ENCODE results near the gene FHIT.

The FHIT gene

GRCh38 chr3:60125686-60126085, 1125.6 kb downstream of the FHIT start:
- DNase-seq: no peak

- DNase-seq: no peak
Observed at GRCh38 chr3:60120245-60120644, 1131.0 kb downstream of the FHIT start.

GRCh38 chr3:60114191-60114590, 1137.1 kb downstream of the FHIT start:
- DNase-seq: no peak

GRCh38 chr3:60107275-60107674, 1144.0 kb downstream of the FHIT start:
- no peak for DNase-seq

GRCh38 chr3:60102154-60102553, 1149.1 kb downstream of the FHIT start:
- no peak for DNase-seq

GRCh38 chr3:60101621-60102020, 1149.6 kb downstream of the FHIT start:
- DNase-seq: no peak

- no peak for DNase-seq
Observed at GRCh38 chr3:60096403-60096802, 1154.8 kb downstream of the FHIT start.

GRCh38 chr3:60095930-60096329, 1155.3 kb downstream of the FHIT start:
- no peak for DNase-seq

GRCh38 chr3:60095516-60095915, 1155.7 kb downstream of the FHIT start:
- DNase-seq: no peak

- no peak for DNase-seq
Observed at GRCh38 chr3:60094392-60094947, 1156.8 kb downstream of the FHIT start.

GRCh38 chr3:60090548-60090947, 1160.7 kb downstream of the FHIT start:
- no peak for DNase-seq

- DNase-seq: peak; percentile 0
Observed at GRCh38 chr3:60086811-60087210, 1164.4 kb downstream of the FHIT start.

GRCh38 chr3:60085649-60086048, 1165.6 kb downstream of the FHIT start:
- no peak for DNase-seq

GRCh38 chr3:60081381-60082095, 1169.7 kb downstream of the FHIT start:
- DNase-seq: no peak

GRCh38 chr3:60080648-60081047, 1170.6 kb downstream of the FHIT start:
- no peak for DNase-seq

GRCh38 chr3:60079076-60079475, 1172.2 kb downstream of the FHIT start:
- DNase-seq: no peak

- DNase-seq: no peak
Observed at GRCh38 chr3:60076331-60076730, 1174.9 kb downstream of the FHIT start.

- DNase-seq: no peak
Observed at GRCh38 chr3:60073942-60074341, 1177.3 kb downstream of the FHIT start.

GRCh38 chr3:60073228-60073627, 1178.0 kb downstream of the FHIT start:
- no peak for DNase-seq

GRCh38 chr3:60070366-60070765, 1180.9 kb downstream of the FHIT start:
- no peak for DNase-seq

GRCh38 chr3:60065227-60065868, 1185.9 kb downstream of the FHIT start:
- DNase-seq: no peak

GRCh38 chr3:60064210-60065178, 1186.8 kb downstream of the FHIT start:
- no peak for DNase-seq

GRCh38 chr3:60056404-60056803, 1194.8 kb downstream of the FHIT start:
- DNase-seq: no peak

Data from EL (cell line).